Suprapubic skin (tissue), 4 donors: ENCODE results near the gene LTA. TPM values are rescaled to one million over a fixed set of nuclear protein-coding genes. Genes with fewer than 3 reads are reported as not detected.

Experiments
- DNase-seq, 2 donors: peaks; one replicate each; pipeline ENCODE4 v3.0.0-alpha.2; 2019; ENCODE audit warnings: low spot score in 2 of 2
- H3K27ac ChIP-seq: fragments of 200-600 bp; sonication (generic); one replicate; pipeline ENCODE4 v1.5.1; 2019
- H3K27me3 ChIP-seq: fragments of 200-600 bp; sonication (generic); one replicate; pipeline ENCODE4 v1.5.1; 2019
- H3K36me3 ChIP-seq: fragments of 200-600 bp; sonication (generic); one replicate; pipeline ENCODE4 v1.5.1; 2019
- H3K4me1 ChIP-seq: fragments of 200-600 bp; sonication (generic); one replicate; pipeline ENCODE4 v1.5.1; 2019
- H3K4me3 ChIP-seq: fragments of 200-600 bp; sonication (generic); one replicate; pipeline ENCODE4 v1.5.1; 2019; ENCODE audit warnings: mild to moderate bottlenecking
- H3K9me3 ChIP-seq: fragments of 200-600 bp; sonication (generic); one replicate; pipeline ENCODE4 v1.5.1; 2019
- CTCF ChIP-seq, 2 donors: fragments of 200-600 bp in 1 of 2; fragments of 450-650 bp in 1 of 2; sonication (generic) in 1 of 2; IDR thresholded peaks; one replicate each; pipeline ENCODE4 v1.5.1; 2016 to 2019; ENCODE audit warnings: antibody characterized with exemption in 2 of 2, mild to moderate bottlenecking in 1 of 2, moderate library complexity in 1 of 2
- EP300 ChIP-seq: sonication (generic); formaldehyde crosslinking; IDR thresholded peaks from one replicate; pipeline ENCODE4 v1.6.1; 2017; ENCODE audit warnings: antibody characterized with exemption
- POLR2A ChIP-seq, 2 donors: fragments of 450-650 bp; IDR thresholded peaks; one replicate each; pipeline ENCODE4 v1.6.1; 2017; ENCODE audit warnings: antibody characterized with exemption in 2 of 2, mild to moderate bottlenecking in 2 of 2, moderate library complexity in 2 of 2
- POLR2AphosphoS5 ChIP-seq, 3 donors: sonication (generic); formaldehyde crosslinking; IDR thresholded peaks; one replicate each; pipeline ENCODE4 v1.6.1; 2017; ENCODE audit warnings: antibody characterized with exemption in 3 of 3
- WGBS: methylation state at CpG from one replicate; pipeline ENCODE4 v1.1.5; 2018; 5-methylcytosine and 5-hydroxymethylcytosine counted together
- total RNA-seq, 4 donors: library from RNA; depleted of rRNA; stranded (reverse); fragments of >200 nt; gene quantifications; one replicate each; pipeline ENCODE4 v1.1.0, GENCODE V29; 2016

Gene LTA
- total RNA-seq, 4 donors from 2014 or later: 0.47 TPM; not detected in 3

- no peak for DNase-seq
- H3K4me3 ChIP-seq: peak within 1 kb of the TSS; percentile 8
- no peaks in the 10 kb centered on the region for H3K27me3 ChIP-seq
- no peak within 1 kb of the TSS for H3K27ac ChIP-seq
- TF ChIP-seq CTCF (IDR thresholded peaks at IDR 0.05) (no peak), POLR2AphosphoS5 (IDR thresholded peaks at IDR 0.05) (no peak), POLR2A (IDR thresholded peaks at IDR 0.05) (no peak), EP300 (no peak)
- WGBS: 68% methylated on average over 6 of the region's 6 CpGs
- no peaks in the 10 kb centered on the region for H3K36me3 ChIP-seq
- no peaks in the 10 kb centered on the region for H3K9me3 ChIP-seq
- peaks cover 4% of the 10 kb centered on the region for H3K4me1 ChIP-seq
These were observed 42.8 kb downstream of the LTA start, which contains the start of gene AIF1 for GRCh38 chr6:31614684-31615578. Gene AIF1 (plus strand): TSS chr6:31615234. CDS start chr6:31615330, 96 bp downstream.

- Histone ChIP-seq H3K4me1 (peaks cover 4% of the 10 kb centered on the region), H3K4me3 (peak overlapping the region; percentile 8), H3K36me3 (no peaks in the 10 kb centered on the region), H3K27ac (no peak overlapping the region), H3K27me3 (no peaks in the 10 kb centered on the region), H3K9me3 (no peaks in the 10 kb centered on the region)
- DNase-seq: no peak
- WGBS: 52% methylated on average over 7 of the region's 7 CpGs
- TF ChIP-seq CTCF (IDR thresholded peaks at IDR 0.05) (no peak), POLR2A (IDR thresholded peaks at IDR 0.05) (no peak)
These were observed 43.7 kb downstream of the LTA start for GRCh38 chr6:31615748-31616147.

- WGBS: 88% methylated on average over 2 of the region's 2 CpGs
- no peaks in the 10 kb centered on the region for H3K27me3 ChIP-seq
- H3K27ac ChIP-seq: no peak overlapping the region
- H3K4me1 ChIP-seq: peaks cover 14% of the 10 kb centered on the region
- no peaks in the 10 kb centered on the region for H3K9me3 ChIP-seq
- no peak overlapping the region for H3K4me3 ChIP-seq
- no peak for TF ChIP-seq POLR2A (IDR thresholded peaks at IDR 0.05)
- TF ChIP-seq POLR2AphosphoS5 (IDR thresholded peaks at IDR 0.05): no peak
- TF ChIP-seq CTCF (IDR thresholded peaks at IDR 0.05): no peak
- TF ChIP-seq EP300: no peak
- no peak for DNase-seq
- H3K36me3 ChIP-seq: no peaks in the 10 kb centered on the region
These were observed 44.9 kb downstream of the LTA start for GRCh38 chr6:31617010-31617409.

GRCh38 chr6:31619805-31620585 lies 47.9 kb downstream of the LTA start:
- peaks cover 17% of the 10 kb centered on the region for H3K36me3 ChIP-seq
- H3K27ac ChIP-seq: peak overlapping the region; percentile 96
- DNase-seq: peak; percentile 99 to 100
- peaks cover 24% of the 10 kb centered on the region for H3K4me1 ChIP-seq
- no peaks in the 10 kb centered on the region for H3K27me3 ChIP-seq
- under 1% methylated on average over 50 of the region's 50 CpGs for WGBS
- H3K4me3 ChIP-seq: peak overlapping the region; percentile 65
- TF ChIP-seq CTCF (IDR thresholded peaks at IDR 0.05) (no peak), POLR2AphosphoS5 (IDR thresholded peaks at IDR 0.05) (peak; percentile 4 to 87 (median 85)), POLR2A (IDR thresholded peaks at IDR 0.05) (peak; percentile 79 to 92), EP300 (no peak)
- no peaks in the 10 kb centered on the region for H3K9me3 ChIP-seq
